CD4-positive, alpha-beta T cell treated with Interleukin-10 for 1 hour (primary cell): Measurements from ENCODE around the gene LCE2B.
"Not testable (repeated sequence)": the region's sequence is repeated elsewhere in the genome, so short reads cannot be mapped to it uniquely, and the experiment has no call there.

Experiments
- DNase-seq: peaks from one replicate; pipeline ENCODE4 v3.0.0-alpha.2; 2020

Gene LCE2B

GRCh38 chr1:152685823-152686222 is at the start of gene LCE2B:
Gene LCE2B, plus strand, starts transcription at chr1:152686123. Its CDS starts 721 bp downstream, at chr1:152686844.
- DNase-seq, result not testable (repeated sequence)

- DNase-seq, result no peak
These were observed 45.6 kb upstream of the LCE2B start for GRCh38 chr1:152640351-152640750.

GRCh38 chr1:152643945-152644344 is 42.0 kb upstream of the LCE2B start:
- no peak for DNase-seq

GRCh38 chr1:152645146-152645545 is 40.8 kb upstream of the LCE2B start:
- DNase-seq, result no peak

GRCh38 chr1:152646656-152647055 is 39.3 kb upstream of the LCE2B start:
- no peak for DNase-seq

GRCh38 chr1:152654110-152654509 is 31.8 kb upstream of the LCE2B start:
- peak; percentile 47 for DNase-seq

GRCh38 chr1:152656459-152656858 is 29.5 kb upstream of the LCE2B start:
- no peak for DNase-seq

- DNase-seq, result no peak
These were observed 28.2 kb upstream of the LCE2B start for GRCh38 chr1:152657677-152658076.

GRCh38 chr1:152658649-152659048 is 27.3 kb upstream of the LCE2B start:
- DNase-seq, result no peak

GRCh38 chr1:152663098-152663497 is 22.8 kb upstream of the LCE2B start, which contains the start of gene LCE2D:
Gene LCE2D, plus strand, starts transcription at chr1:152663380. Its CDS starts 726 bp downstream, at chr1:152664106.
- no peak for DNase-seq

GRCh38 chr1:152666171-152666570 is 19.8 kb upstream of the LCE2B start:
- DNase-seq, result not testable (repeated sequence)

GRCh38 chr1:152667648-152668047 is 18.3 kb upstream of the LCE2B start:
- no peak for DNase-seq

GRCh38 chr1:152673016-152673415 is 12.9 kb upstream of the LCE2B start:
- no peak for DNase-seq

- DNase-seq, result not testable (repeated sequence)
These were observed 10.9 kb upstream of the LCE2B start, which contains the start of gene LCE2C for GRCh38 chr1:152674983-152675382. Gene LCE2C, plus strand, starts transcription at chr1:152675279. Its CDS starts 737 bp downstream, at chr1:152676016.

- no peak for DNase-seq
These were observed 6.5 kb upstream of the LCE2B start for GRCh38 chr1:152679459-152679858.

- DNase-seq, result no peak
These were observed 4.3 kb upstream of the LCE2B start for GRCh38 chr1:152681616-152682015.

- no peak for DNase-seq
These were observed 2.1 kb upstream of the LCE2B start for GRCh38 chr1:152683846-152684245.

- no peak for DNase-seq
These were observed 12.0 kb downstream of the LCE2B start, which contains the start of gene LCE2A for GRCh38 chr1:152697701-152698600. Gene LCE2A, plus strand, starts transcription at chr1:152698345. Its CDS starts 557 bp downstream, at chr1:152698902.

GRCh38 chr1:152699746-152700145 is 13.8 kb downstream of the LCE2B start:
- no peak for DNase-seq

- no peak for DNase-seq
These were observed 21.9 kb downstream of the LCE2B start, which contains the start of gene LCE4A for GRCh38 chr1:152707860-152708259. Gene LCE4A, plus strand, starts transcription at chr1:152708160. Its CDS starts 916 bp downstream, at chr1:152709076.

GRCh38 chr1:152718238-152718637 is 32.3 kb downstream of the LCE2B start:
- no peak for DNase-seq

GRCh38 chr1:152725261-152725660 is 39.3 kb downstream of the LCE2B start:
- DNase-seq, result no peak

GRCh38 chr1:152728986-152729385 is 43.1 kb downstream of the LCE2B start:
- DNase-seq, result no peak

GRCh38 chr1:152735648-152736047 is 49.7 kb downstream of the LCE2B start:
- DNase-seq, result no peak
